ENCODE measurements around the gene WASF3. TPM values are rescaled to one million over a fixed set of nuclear protein-coding genes. Genes with fewer than 3 reads are reported as not detected.

WASF3 gene
- total RNA-seq, 3 donors from 2014 or later (not counting 1 experiment from before 2014, with no cell fraction given) = 0.61 TPM; not detected in 2

DNA sequence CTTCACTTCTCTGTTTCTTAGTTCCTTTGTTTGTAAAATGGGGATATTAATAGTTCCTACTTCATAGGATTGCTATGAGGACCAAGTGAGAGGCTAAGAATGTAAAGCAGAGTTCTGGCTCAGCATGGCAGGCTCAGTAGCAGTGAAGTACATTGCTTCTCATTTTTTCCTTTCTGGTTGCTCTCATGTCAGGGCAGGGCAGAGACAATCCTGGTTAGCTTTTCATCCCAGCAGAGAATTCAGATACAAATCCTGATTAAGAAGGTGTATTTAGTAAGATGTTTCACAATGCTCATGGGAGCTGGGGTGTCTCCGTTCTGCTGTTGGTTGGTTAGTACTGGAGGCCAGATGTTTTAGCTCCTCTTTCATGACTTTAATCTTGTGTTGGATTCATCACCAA is 42.9 kb downstream of the WASF3 start:
- intact Hi-C loops (cut with micrococcal nuclease) = no loop called here
- ATAC-seq = no peak

GRCh38 chr13:26601669-26602068 is 44.2 kb downstream of the WASF3 start:
- ATAC-seq (peak in 1 of 3 donors; percentile 26), DNase-seq (no peak)
- peaks cover 0 to 8% of the 10 kb centered on the region in 2 donors for H3K27me3 Mint-ChIP-seq (ENCODE audit: low read depth in 2 of 2)
- Histone ChIP-seq H3K4me1 (ENCODE audit: control insufficient read depth, insufficient read depth, low read length) (no peaks in the 10 kb centered on the region), H3K27me3 (ENCODE audit: control insufficient read depth, insufficient read depth, low read length) (no peaks in the 10 kb centered on the region), H3K36me3 (ENCODE audit: control insufficient read depth, insufficient read depth, low read length) (no peaks in the 10 kb centered on the region), H3K9me3 (ENCODE audit: control insufficient read depth, insufficient read depth, low read length) (no peaks in the 10 kb centered on the region), H3K4me3 (ENCODE audit: low read length) (no peak overlapping the region), H3K27ac (ENCODE audit: low read length) (no peak overlapping the region)
- H3K27ac Mint-ChIP-seq = no peak overlapping the region
- no peaks in the 10 kb centered on the region for H3K36me3 Mint-ChIP-seq
- peaks cover 0 to 4% of the 10 kb centered on the region in 2 donors for H3K4me1 Mint-ChIP-seq
- 40% methylated on average over 2 of the region's 2 CpGs for WGBS (ENCODE audit: insufficient coverage)
- TF ChIP-seq, protein P1, sequence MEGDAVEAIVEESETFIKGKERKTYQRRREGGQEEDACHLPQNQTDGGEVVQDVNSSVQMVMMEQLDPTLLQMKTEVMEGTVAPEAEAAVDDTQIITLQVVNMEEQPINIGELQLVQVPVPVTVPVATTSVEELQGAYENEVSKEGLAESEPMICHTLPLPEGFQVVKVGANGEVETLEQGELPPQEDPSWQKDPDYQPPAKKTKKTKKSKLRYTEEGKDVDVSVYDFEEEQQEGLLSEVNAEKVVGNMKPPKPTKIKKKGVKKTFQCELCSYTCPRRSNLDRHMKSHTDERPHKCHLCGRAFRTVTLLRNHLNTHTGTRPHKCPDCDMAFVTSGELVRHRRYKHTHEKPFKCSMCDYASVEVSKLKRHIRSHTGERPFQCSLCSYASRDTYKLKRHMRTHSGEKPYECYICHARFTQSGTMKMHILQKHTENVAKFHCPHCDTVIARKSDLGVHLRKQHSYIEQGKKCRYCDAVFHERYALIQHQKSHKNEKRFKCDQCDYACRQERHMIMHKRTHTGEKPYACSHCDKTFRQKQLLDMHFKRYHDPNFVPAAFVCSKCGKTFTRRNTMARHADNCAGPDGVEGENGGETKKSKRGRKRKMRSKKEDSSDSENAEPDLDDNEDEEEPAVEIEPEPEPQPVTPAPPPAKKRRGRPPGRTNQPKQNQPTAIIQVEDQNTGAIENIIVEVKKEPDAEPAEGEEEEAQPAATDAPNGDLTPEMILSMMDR (IDR thresholded peaks at IDR 0.05) = no peak
- H3K9me3 Mint-ChIP-seq = peaks cover 0 to 3% of the 10 kb centered on the region in 2 donors
- no peak overlapping the region for H3K4me3 Mint-ChIP-seq
- intact Hi-C loops (cut with micrococcal nuclease) = no loop called here

More for the DNA sequence above, 42.9 kb downstream of the WASF3 start:
- Histone ChIP-seq H3K27ac (ENCODE audit: low read length) (no peak overlapping the region), H3K4me1 (ENCODE audit: control insufficient read depth, insufficient read depth, low read length) (no peaks in the 10 kb centered on the region), H3K4me3 (ENCODE audit: low read length) (no peak overlapping the region), H3K36me3 (ENCODE audit: control insufficient read depth, insufficient read depth, low read length) (no peaks in the 10 kb centered on the region), H3K9me3 (ENCODE audit: control insufficient read depth, insufficient read depth, low read length) (no peaks in the 10 kb centered on the region), H3K27me3 (ENCODE audit: control insufficient read depth, insufficient read depth, low read length) (peaks cover 2% of the 10 kb centered on the region)
- Mint-ChIP-seq H3K4me3 (no peak overlapping the region), H3K27me3 (ENCODE audit: low read depth in 2 of 2) (peaks cover 6 to 8% of the 10 kb centered on the region in 2 donors), H3K4me1 (peaks cover 0 to 4% of the 10 kb centered on the region in 2 donors), H3K9me3 (peaks cover 0 to 7% of the 10 kb centered on the region in 2 donors), H3K36me3 (no peaks in the 10 kb centered on the region), H3K27ac (no peak overlapping the region)
- TF ChIP-seq, protein P1 (IDR thresholded peaks at IDR 0.05) = no peak
- WGBS (ENCODE audit: insufficient coverage) = 89% methylated on average over 1 of the region's 1 CpG
- no peak for DNase-seq

- intact Hi-C loops (cut with micrococcal nuclease) = no loop called here
- Mint-ChIP-seq H3K27ac (no peak overlapping the region), H3K4me3 (no peak overlapping the region), H3K36me3 (no peaks in the 10 kb centered on the region), H3K9me3 (no peaks in the 10 kb centered on the region), H3K4me1 (peaks cover 0 to 4% of the 10 kb centered on the region in 2 donors), H3K27me3 (ENCODE audit: low read depth in 2 of 2) (peaks cover 0 to 8% of the 10 kb centered on the region in 2 donors)
- Histone ChIP-seq H3K4me1 (ENCODE audit: control insufficient read depth, insufficient read depth, low read length) (no peaks in the 10 kb centered on the region), H3K4me3 (ENCODE audit: low read length) (no peak overlapping the region), H3K27ac (ENCODE audit: low read length) (no peak overlapping the region), H3K27me3 (ENCODE audit: control insufficient read depth, insufficient read depth, low read length) (no peaks in the 10 kb centered on the region), H3K9me3 (ENCODE audit: control insufficient read depth, insufficient read depth, low read length) (no peaks in the 10 kb centered on the region), H3K36me3 (ENCODE audit: control insufficient read depth, insufficient read depth, low read length) (no peaks in the 10 kb centered on the region)
- WGBS (ENCODE audit: insufficient coverage) = 78% methylated on average over 3 of the region's 3 CpGs
- DNase-seq = no peak
- TF ChIP-seq, protein P1 (IDR thresholded peaks at IDR 0.05) = no peak
- ATAC-seq = no peak
Observed at GRCh38 chr13:26602783-26603182, 45.3 kb downstream of the WASF3 start.

Data from natural killer cell (primary cell).